Astrocyte (in vitro differentiated cells and primary cell): ENCODE results near the gene SMAD3. TPM values are rescaled to one million over a fixed set of nuclear protein-coding genes. Genes with fewer than 3 reads are reported as not detected.

ENCODE experiments used
- DNase-seq: peaks from one replicate; pipeline ENCODE4 v3.0.0-alpha.2; 2010; ENCODE audit warnings: low read depth
- FAIRE-seq: peaks from 2 replicates; lab custom pipeline; 2011; peaks lifted over from hg19 to GRCh38; lab: Jason Lieb, UNC
- H2AFZ ChIP-seq: 2 replicates; pipeline ENCODE4 v1.6.0; 2012; ENCODE audit warnings: low read depth, low read length, inconsistent platforms
- H3K27ac ChIP-seq: 2 replicates; pipeline ENCODE4 v1.5.1; 2011; ENCODE audit warnings: low read depth, low read length, inconsistent platforms
- H3K27me3 ChIP-seq: 2 replicates; pipeline ENCODE4 v1.6.0; 2011; ENCODE audit warnings: low read length, inconsistent platforms; ENCODE audit not compliant: insufficient read depth
- H3K36me3 ChIP-seq: 2 replicates; pipeline ENCODE4 v1.5.1; 2011; ENCODE audit warnings: low read length, inconsistent platforms; ENCODE audit not compliant: insufficient read depth
- H3K4me1 ChIP-seq: 2 replicates; pipeline ENCODE4 v1.5.1; 2011; ENCODE audit warnings: low read length, inconsistent platforms; ENCODE audit not compliant: insufficient read depth
- H3K4me2 ChIP-seq: 2 replicates; pipeline ENCODE4 v1.6.0; 2012; ENCODE audit warnings: low read length, inconsistent platforms
- H3K4me3 ChIP-seq: 2 replicates; pipeline ENCODE4 v1.5.1; 2011; ENCODE audit warnings: low read depth, mild to moderate bottlenecking, low read length, inconsistent platforms; ENCODE audit not compliant: insufficient read depth
- H3K79me2 ChIP-seq: 2 replicates; pipeline ENCODE4 v1.6.0; 2012; ENCODE audit warnings: mild to moderate bottlenecking, low read length, inconsistent platforms; ENCODE audit not compliant: insufficient read depth
- H3K9ac ChIP-seq: 2 replicates; pipeline ENCODE4 v1.6.0; 2012; ENCODE audit warnings: mild to moderate bottlenecking, low read length, inconsistent platforms
- H3K9me3 ChIP-seq: 2 replicates; pipeline ENCODE4 v1.5.1; 2012; ENCODE audit warnings: low read depth, mild to moderate bottlenecking, low read length, inconsistent platforms; ENCODE audit not compliant: insufficient read depth
- H4K20me1 ChIP-seq: 2 replicates; pipeline ENCODE4 v1.6.0; 2012; ENCODE audit warnings: low read length, inconsistent platforms; ENCODE audit not compliant: insufficient read depth
- H3K27ac Mint-ChIP-seq: one replicate; pipeline ENCODE4 v1.8.0; 2021; ENCODE audit warnings: mild to moderate bottlenecking, mixed read lengths; ENCODE audit not compliant: unreplicated experiment
- H3K27me3 Mint-ChIP-seq: one replicate; pipeline ENCODE4 v1.8.0; 2021; ENCODE audit warnings: low read depth, mixed read lengths; ENCODE audit not compliant: unreplicated experiment
- H3K36me3 Mint-ChIP-seq: one replicate; pipeline ENCODE4 v1.8.0; 2021; ENCODE audit warnings: low read depth, mixed read lengths; ENCODE audit not compliant: unreplicated experiment
- H3K4me1 Mint-ChIP-seq: one replicate; pipeline ENCODE4 v1.8.0; 2021; ENCODE audit warnings: low read depth, mixed read lengths; ENCODE audit not compliant: unreplicated experiment
- H3K4me3 Mint-ChIP-seq: one replicate; pipeline ENCODE4 v1.8.0; 2021; ENCODE audit warnings: mild to moderate bottlenecking, moderate library complexity, mixed read lengths; ENCODE audit not compliant: unreplicated experiment
- H3K9me3 Mint-ChIP-seq: one replicate; pipeline ENCODE4 v1.8.0; 2021; ENCODE audit warnings: mild to moderate bottlenecking, mixed read lengths; ENCODE audit not compliant: unreplicated experiment
- CTCF ChIP-seq: IDR thresholded peaks from 2 replicates; pipeline ENCODE4 v1.5.1; 2011; ENCODE audit warnings: low read depth, mild to moderate bottlenecking, inconsistent platforms, low read length, moderate library complexity; ENCODE audit not compliant: insufficient read depth
- EZH2 ChIP-seq: IDR thresholded peaks from 2 replicates; pipeline ENCODE4 v1.6.1; 2012; ENCODE audit warnings: mild to moderate bottlenecking, low read length, inconsistent platforms; ENCODE audit not compliant: insufficient read depth
- total RNA-seq: library from RNA; stranded (reverse); gene quantifications from 2 replicates; pipeline ENCODE4 v1.2.1, GENCODE V29; 2021

SMAD3 gene
- total RNA-seq, 1 donor from 2014 or later = 78.0 TPM

DNA sequence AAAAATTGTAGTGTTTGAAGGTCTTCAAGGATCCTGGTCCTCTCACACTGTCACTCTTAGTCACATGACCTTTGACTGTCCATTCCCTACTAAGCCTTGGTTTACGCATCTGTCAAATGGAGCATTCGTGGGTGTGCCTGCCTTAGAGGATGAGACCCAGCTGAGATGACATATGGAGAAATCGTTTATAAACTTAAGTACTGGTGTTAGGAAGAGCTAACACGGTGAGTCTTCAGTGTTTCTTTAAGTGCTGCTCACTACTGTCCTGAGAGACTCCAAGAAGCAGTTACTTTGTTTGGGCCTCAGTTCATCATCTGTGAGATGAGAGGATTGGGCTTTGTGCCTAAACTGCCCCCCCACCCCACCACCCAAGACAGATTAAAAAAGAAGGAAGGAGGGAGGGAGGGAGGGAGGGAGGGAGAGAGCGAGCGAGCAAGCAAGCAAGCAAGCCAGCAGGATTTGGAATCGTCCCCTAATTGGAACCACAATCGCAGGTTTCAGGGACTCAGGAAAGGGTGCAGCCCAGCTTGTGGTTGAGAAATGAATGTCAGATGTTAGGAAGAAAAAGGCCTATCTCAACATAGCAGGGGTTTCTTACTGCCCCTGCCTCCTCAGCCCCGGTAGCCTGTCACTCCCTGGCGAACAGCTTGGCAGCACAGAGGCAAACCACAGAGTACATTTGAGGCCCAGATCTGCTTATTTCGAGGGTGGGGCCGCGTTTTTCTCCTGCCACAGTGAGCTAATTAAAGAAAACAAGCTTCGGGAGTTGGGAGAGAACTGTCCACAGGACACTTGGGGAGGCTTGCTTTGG lies 32.7 kb downstream of the SMAD3 start:
- Histone ChIP-seq H3K36me3 (peaks cover 6% of the 10 kb centered on the region), H3K9me3 (no peaks in the 10 kb centered on the region), H3K4me3 (peak overlapping the region; percentile 2), H3K4me1 (peaks cover 48% of the 10 kb centered on the region), H3K27me3 (no peaks in the 10 kb centered on the region), H2AFZ (no peak overlapping the region), H3K79me2 (peaks cover 92% of the 10 kb centered on the region), H3K27ac (peak overlapping the region; percentile 75), H3K9ac (peak overlapping the region; percentile 76), H3K4me2 (peak overlapping the region; percentile 79), H4K20me1 (peaks cover 63% of the 10 kb centered on the region)
- Mint-ChIP-seq H3K27ac (peak overlapping the region; percentile 73), H3K36me3 (peaks cover 16% of the 10 kb centered on the region), H3K9me3 (no peaks in the 10 kb centered on the region), H3K4me3 (no peak overlapping the region), H3K4me1 (peaks cover 31% of the 10 kb centered on the region), H3K27me3 (no peaks in the 10 kb centered on the region)
- FAIRE-seq = no peak
- peak; percentile 96 for DNase-seq
- no peak for TF ChIP-seq CTCF
- no peak for TF ChIP-seq EZH2

GRCh38 chr15:67098768-67099282 lies 33.4 kb downstream of the SMAD3 start:
- no peak overlapping the region for H2AFZ ChIP-seq
- H3K27me3 ChIP-seq = no peaks in the 10 kb centered on the region
- TF ChIP-seq CTCF = no peak
- TF ChIP-seq EZH2 = no peak
- FAIRE-seq = no peak
- H3K9me3 Mint-ChIP-seq = no peaks in the 10 kb centered on the region
- peaks cover 56% of the 10 kb centered on the region for H4K20me1 ChIP-seq
- peak overlapping the region; percentile 73 for H3K27ac Mint-ChIP-seq
- H3K27ac ChIP-seq = peak overlapping the region; percentile 75
- H3K9ac ChIP-seq = peak overlapping the region; percentile 76
- H3K79me2 ChIP-seq = peaks cover 92% of the 10 kb centered on the region
- H3K4me3 ChIP-seq = peak overlapping the region; percentile 2
- peaks cover 4% of the 10 kb centered on the region for H3K36me3 ChIP-seq
- DNase-seq = no peak
- no peak overlapping the region for H3K4me3 Mint-ChIP-seq
- peaks cover 51% of the 10 kb centered on the region for H3K4me1 ChIP-seq
- H3K4me1 Mint-ChIP-seq = peaks cover 35% of the 10 kb centered on the region
- H3K36me3 Mint-ChIP-seq = peaks cover 17% of the 10 kb centered on the region
- H3K27me3 Mint-ChIP-seq = no peaks in the 10 kb centered on the region
- H3K4me2 ChIP-seq = peak overlapping the region; percentile 79
- no peaks in the 10 kb centered on the region for H3K9me3 ChIP-seq
